OCI-LY7 (cell line): ENCODE results near the gene MAGI1. TPM values are rescaled to one million over a fixed set of nuclear protein-coding genes. Genes with fewer than 3 reads are reported as not detected.

ENCODE experiments used
- BruUV-seq: library from RNA; stranded (reverse); fragments of 400-500 nt; replicated peaks from 2 replicates; lab custom pipeline; 2021; lab: Mats Ljungman, UMichigan
- CTCF ChIA-PET: fragments of 300-600 bp; sonication (Branson Sonifier 250); formaldehyde crosslinking; loops from one replicate; lab custom pipeline; 2022; ENCODE audit warnings: antibody characterized with exemption; ENCODE audit not compliant: unreplicated experiment; lab: Charles Lee
- POLR2A ChIA-PET: fragments of 300-600 bp; sonication (Branson Sonifier 250); formaldehyde crosslinking; loops from one replicate; lab custom pipeline; 2022; ENCODE audit warnings: antibody characterized with exemption; lab: Charles Lee
- DNase-seq: peaks from one replicate; pipeline ENCODE4 v3.0.0-alpha.2; 2015; ENCODE audit warnings: low spot score
- H2AFZ ChIP-seq: fragments of 200-600 bp; sonication (generic), shearing (Covaris generic); 2 replicates; pipeline ENCODE4 v1.6.1; 2014; ENCODE audit warnings: mild to moderate bottlenecking, antibody characterized with exemption, low read length, moderate library complexity
- H3K27ac ChIP-seq: fragments of 200-600 bp; sonication (generic); 2 replicates; pipeline ENCODE4 v1.5.1; 2014; ENCODE audit warnings: mixed run types, low read depth, mild to moderate bottlenecking, moderate library complexity, low read length, inconsistent platforms; ENCODE audit not compliant: poor library complexity, severe bottlenecking
- H3K36me3 ChIP-seq: fragments of 200-600 bp; sonication (generic); 2 replicates; pipeline ENCODE4 v1.6.1; 2014; ENCODE audit warnings: mild to moderate bottlenecking, antibody characterized with exemption, low read length, moderate library complexity, mixed read lengths; ENCODE audit not compliant: insufficient read depth
- H3K4me1 ChIP-seq: fragments of 200-600 bp; sonication (generic); 2 replicates; pipeline ENCODE4 v1.5.1; 2014; ENCODE audit warnings: mild to moderate bottlenecking, low read length; ENCODE audit not compliant: insufficient read depth, poor library complexity, severe bottlenecking
- H3K4me2 ChIP-seq: fragments of 200-600 bp; sonication (generic); 2 replicates; pipeline ENCODE4 v1.6.1; 2014; ENCODE audit warnings: mild to moderate bottlenecking, low read length
- H3K4me3 ChIP-seq: fragments of 200-600 bp; sonication (generic); 2 replicates; pipeline ENCODE4 v1.5.1; 2014; ENCODE audit warnings: mild to moderate bottlenecking, low read depth, low read length; ENCODE audit not compliant: poor library complexity, severe bottlenecking
- H3K79me2 ChIP-seq: fragments of 200-600 bp; sonication (generic); 2 replicates; pipeline ENCODE4 v1.6.1; 2016; ENCODE audit warnings: low read depth, mild to moderate bottlenecking, low read length, moderate library complexity, mixed read lengths; ENCODE audit not compliant: insufficient read depth
- H3K9me2 ChIP-seq: fragments of 200-600 bp; sonication (generic); 2 replicates; pipeline ENCODE4 v1.6.1; 2016; ENCODE audit warnings: mild to moderate bottlenecking, low read length, mixed read lengths; ENCODE audit not compliant: insufficient read depth
- H3K9me3 ChIP-seq: fragments of 200-600 bp; sonication (generic); 2 replicates; pipeline ENCODE4 v1.6.1; 2014; ENCODE audit warnings: mild to moderate bottlenecking, mixed run types, low read length, mixed read lengths
- H4K20me1 ChIP-seq: fragments of 200-600 bp; sonication (generic); 2 replicates; pipeline ENCODE4 v1.6.1; 2014; ENCODE audit warnings: mild to moderate bottlenecking, antibody characterized with exemption, low read length, moderate library complexity, mixed read lengths; ENCODE audit not compliant: insufficient read depth
- CTCF ChIP-seq: fragments of 200-600 bp; sonication (generic); conservative IDR thresholded peaks from 2 replicates; pipeline ENCODE4 v1.5.1; 2014; ENCODE audit warnings: mild to moderate bottlenecking, antibody characterized with exemption, low read length, moderate library complexity, mixed read lengths
- EZH2phosphoT487 ChIP-seq: fragments of 200-600 bp; sonication (generic); IDR thresholded peaks from 2 replicates; pipeline ENCODE4 v1.6.1; 2018; ENCODE audit warnings: low read depth, borderline replicate concordance, mild to moderate bottlenecking, mixed run types, antibody characterized with exemption, low read length, moderate library complexity, mixed read lengths
- intact Hi-C: fragments of 100-400 bp; cut with micrococcal nuclease; formaldehyde crosslinking; loops from one replicate; pipeline ENCODE4 v1.10.0; 2022; ENCODE audit not compliant: unreplicated experiment
- total RNA-seq, 2 experiments: library from RNA; depleted of rRNA in 1 of 2; stranded (reverse); fragments of >200 nt in 1 of 2; shearing (Covaris generic) in 1 of 2; gene quantifications; 2 replicates each; pipeline ENCODE4 v1.2.3, GENCODE V29; 2014 to 2022

The MAGI1 gene
- total RNA-seq, 2 experiments from 2014 or later = 0.63 to 2.5 TPM

- CTCF ChIA-PET = interaction anchor here (0.7 kb wide), 1 partner anchor 1648 kb away, joined by 3 read pairs; no protein-coding TSS in a partner anchor
- intact Hi-C loops = loop anchor here (5.0 kb wide), 1 partner anchor 1139 kb away; no protein-coding TSS in a partner anchor
- DNase-seq = no peak
- H3K79me2 ChIP-seq = no peaks in the 10 kb centered on the region
- H3K9me3 ChIP-seq = no peaks in the 10 kb centered on the region
- POLR2A ChIA-PET = interaction anchor here (1.8 kb wide), 1 partner anchor 8 kb away, joined by 5 read pairs; no protein-coding TSS in a partner anchor
- H4K20me1 ChIP-seq = no peaks in the 10 kb centered on the region
- TF ChIP-seq EZH2phosphoT487 (no peak), CTCF (no peak)
- no peak overlapping the region for H3K4me3 ChIP-seq
- no peaks in the 10 kb centered on the region for H3K36me3 ChIP-seq
- no peak overlapping the region for H2AFZ ChIP-seq
- H3K9me2 ChIP-seq = no peaks in the 10 kb centered on the region
- H3K4me1 ChIP-seq = no peaks in the 10 kb centered on the region
- no peak overlapping the region for H3K4me2 ChIP-seq
- no peak overlapping the region for H3K27ac ChIP-seq
- no TSS peak for BruUV-seq
These were observed 367.7 kb downstream of the MAGI1 start for GRCh38 chr3:65671004-65671403.

GRCh38 chr3:65669163-65669875 is 369.4 kb downstream of the MAGI1 start:
- no peak for DNase-seq
- Histone ChIP-seq H3K9me3 (no peaks in the 10 kb centered on the region), H3K9me2 (no peaks in the 10 kb centered on the region), H3K4me3 (no peak overlapping the region), H3K4me1 (no peaks in the 10 kb centered on the region), H4K20me1 (no peaks in the 10 kb centered on the region), H3K27ac (no peak overlapping the region), H2AFZ (no peak overlapping the region), H3K36me3 (no peaks in the 10 kb centered on the region), H3K4me2 (no peak overlapping the region), H3K79me2 (no peaks in the 10 kb centered on the region)
- POLR2A ChIA-PET = interaction anchor here (1.8 kb wide), 1 partner anchor 9 kb away, joined by 5 read pairs; no protein-coding TSS in a partner anchor
- CTCF ChIA-PET = no interaction called here
- BruUV-seq = no TSS peak
- TF ChIP-seq EZH2phosphoT487 (no peak), CTCF (no peak)
- intact Hi-C loops = no loop called here

GRCh38 chr3:65667963-65668362 is 370.8 kb downstream of the MAGI1 start:
- no peak overlapping the region for H3K4me2 ChIP-seq
- no peaks in the 10 kb centered on the region for H3K9me2 ChIP-seq
- H3K36me3 ChIP-seq = no peaks in the 10 kb centered on the region
- no peak for DNase-seq
- CTCF ChIA-PET = no interaction called here
- H3K27ac ChIP-seq = no peak overlapping the region
- TF ChIP-seq EZH2phosphoT487 (no peak), CTCF (no peak)
- no peak overlapping the region for H3K4me3 ChIP-seq
- no peaks in the 10 kb centered on the region for H4K20me1 ChIP-seq
- H3K79me2 ChIP-seq = no peaks in the 10 kb centered on the region
- no peak overlapping the region for H2AFZ ChIP-seq
- intact Hi-C loops = no loop called here
- no peaks in the 10 kb centered on the region for H3K4me1 ChIP-seq
- no TSS peak for BruUV-seq
- H3K9me3 ChIP-seq = no peaks in the 10 kb centered on the region
- POLR2A ChIA-PET = no interaction called here
